HepG2 (cell line): ENCODE results near the gene SURF2.

Experiments
- MAX ChIP-seq: IDR thresholded peaks from 2 replicates; pipeline ENCODE4 v1.6.1; 2012; ENCODE audit warnings: inconsistent platforms
- ZNF562 ChIP-seq: sonication (generic); formaldehyde crosslinking; IDR thresholded peaks from 2 replicates; pipeline ENCODE4 v1.8.0; 2022; ENCODE audit warnings: missing genetic modification reagents, borderline replicate concordance
- TF ChIP-seq, protein P1 (sequence below): sonication (generic); formaldehyde crosslinking; IDR thresholded peaks from 2 replicates; pipeline ENCODE4 v1.4.0; 2020; ENCODE audit warnings: missing genetic modification reagents

GRCh38 chr9:133334161-133334560 is 22.2 kb upstream of the SURF2 start:
- TF ChIP-seq, protein P1, sequence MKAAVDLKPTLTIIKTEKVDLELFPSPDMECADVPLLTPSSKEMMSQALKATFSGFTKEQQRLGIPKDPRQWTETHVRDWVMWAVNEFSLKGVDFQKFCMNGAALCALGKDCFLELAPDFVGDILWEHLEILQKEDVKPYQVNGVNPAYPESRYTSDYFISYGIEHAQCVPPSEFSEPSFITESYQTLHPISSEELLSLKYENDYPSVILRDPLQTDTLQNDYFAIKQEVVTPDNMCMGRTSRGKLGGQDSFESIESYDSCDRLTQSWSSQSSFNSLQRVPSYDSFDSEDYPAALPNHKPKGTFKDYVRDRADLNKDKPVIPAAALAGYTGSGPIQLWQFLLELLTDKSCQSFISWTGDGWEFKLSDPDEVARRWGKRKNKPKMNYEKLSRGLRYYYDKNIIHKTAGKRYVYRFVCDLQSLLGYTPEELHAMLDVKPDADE (CRISPR knock-in tag): no peak
- TF ChIP-seq ZNF562 (CRISPR knock-in tag) (no peak), MAX (no peak)
